K562 (cell line): ENCODE measurements around the gene DSC2. TPM values are rescaled to one million over a fixed set of nuclear protein-coding genes. Genes with fewer than 3 reads are reported as not detected.

Experiments used
- ATF6 ChIP-seq: sonication (generic); formaldehyde crosslinking; IDR thresholded peaks from 2 replicates; pipeline ENCODE4 v1.4.0; 2020; ENCODE audit warnings: mild to moderate bottlenecking, missing genetic modification reagents
- HMG20A ChIP-seq: fragments of 450-650 bp; formaldehyde crosslinking; conservative IDR thresholded peaks from 2 replicates; pipeline ENCODE4 v1.4.0; 2020; ENCODE audit warnings: mild to moderate bottlenecking, mixed read lengths
- MEIS2 ChIP-seq: fragments of 450-650 bp; IDR thresholded peaks from 2 replicates; pipeline ENCODE4 v1.6.1; 2014; ENCODE audit warnings: mild to moderate bottlenecking; ENCODE audit not compliant: partially characterized antibody
- MGA ChIP-seq: fragments of 450-650 bp; IDR thresholded peaks from 2 replicates; pipeline ENCODE4 v1.6.1; 2016; ENCODE audit warnings: mild to moderate bottlenecking, moderate library complexity
- MYC ChIP-seq, 2 experiments: fragments of 250-450 bp in 1 of 2; sonication (Bioruptor Pico) in 1 of 2; IDR thresholded peaks; 2 replicates each; pipeline versions ENCODE4 v1.5.1 to v1.6.1; 2012 to 2021; ENCODE audit warnings: low read depth in 2 of 2, borderline replicate concordance in 1 of 2, improper control_type of control experiment in 1 of 2, low read length in 1 of 2, mild to moderate bottlenecking in 1 of 2, moderate library complexity in 1 of 2
- NRF1 ChIP-seq, 2 experiments: fragments of 450-650 bp; IDR thresholded peaks in 1 of 2; conservative IDR thresholded peaks in 1 of 2; 2 replicates each; pipeline ENCODE4 v1.6.1; 2014; ENCODE audit warnings: mild to moderate bottlenecking in 2 of 2
- RAD51 ChIP-seq: fragments of 450-650 bp; IDR thresholded peaks from 2 replicates; pipeline ENCODE4 v1.7.1; 2016; ENCODE audit warnings: low read depth, mild to moderate bottlenecking, borderline replicate concordance
- SMC3 ChIP-seq: conservative IDR thresholded peaks from 2 replicates; pipeline ENCODE4 v1.6.1; 2011; ENCODE audit warnings: low read depth, low read length, improper control_type of control experiment; ENCODE audit not compliant: insufficient read depth
- SRF ChIP-seq, 2 experiments: fragments of 250-450, 450-650 bp in 1 of 2; sonication (Bioruptor Pico) in 1 of 2; sonication (generic) in 1 of 2; formaldehyde crosslinking; IDR thresholded peaks; 2 replicates each; pipeline versions ENCODE4 v1.5.0 to v1.5.1; 2020 to 2022; ENCODE audit warnings: mild to moderate bottlenecking in 1 of 2, missing genetic modification reagents in 1 of 2
- SUPT5H ChIP-seq: fragments of 450-650 bp; IDR thresholded peaks from 2 replicates; pipeline ENCODE4 v1.6.1; 2016
- TCF3 ChIP-seq: sonication (generic); formaldehyde crosslinking; IDR thresholded peaks from 2 replicates; pipeline ENCODE4 v1.4.0; 2020; ENCODE audit warnings: mild to moderate bottlenecking, missing genetic modification reagents
- ZBTB17 ChIP-seq: fragments of 450-650 bp; formaldehyde crosslinking; IDR thresholded peaks from 2 replicates; pipeline ENCODE4 v1.4.0; 2020; ENCODE audit warnings: mild to moderate bottlenecking
- ZFX ChIP-seq: sonication (generic); formaldehyde crosslinking; IDR thresholded peaks from 2 replicates; pipeline ENCODE4 v1.8.0; 2022; ENCODE audit warnings: mild to moderate bottlenecking, missing genetic modification reagents, moderate library complexity
- ZNF75A ChIP-seq: fragments of 450-650 bp; formaldehyde crosslinking; IDR thresholded peaks from 2 replicates; pipeline ENCODE4 v1.4.0; 2020; ENCODE audit warnings: mild to moderate bottlenecking
- polyA plus RNA-seq, 8 experiments: library from polyadenylated mRNA; depleted of rRNA in 4 of 8; stranded (reverse) in 5 of 8; unstranded in 3 of 8; fragments of >200 nt; fragmentation: Nextera tagmentation in 2 of 8; fragmentation: Illumina TruSeq in 1 of 8; extraction: Ambion mirVana in 2 of 8; extraction: Trizol in 1 of 8; gene quantifications; 2 replicates each; pipeline versions ENCODE4 v1.2.1 to v1.2.3, GENCODE V29; 2011 to 2014; ENCODE audit warnings: inconsistent platforms in 1 of 8, missing spikeins in 1 of 8
- total RNA-seq, 7 experiments: library from RNA; depleted of rRNA in 6 of 7; stranded (reverse); fragments of >200 nt in 6 of 7; fragmentation: Illumina TruSeq in 2 of 7; extraction: Trizol in 2 of 7; gene quantifications; 2 replicates each; pipeline versions ENCODE4 v1.2.1 to v1.2.3, GENCODE V29; 2011 to 2021; ENCODE audit warnings: low replicate concordance in 1 of 7

Gene DSC2
- total and polyA plus RNA-seq, 9 of the 15 experiments (the other 6 are each of a cell fraction or from before 2014, with no cell fraction given), result 3.8 to 15.3 (median 6.4) TPM

- TF ChIP-seq MGA (peak; percentile 28; the same call in 1 of the 2 replicates), ZFX (CRISPR knock-in tag) (peak; percentile 70), ZNF75A (CRISPR knock-in tag) (no peak), HMG20A (CRISPR knock-in tag) (no peak), MEIS2 (peak; percentile 18), TCF3 (CRISPR knock-in tag) (0 out of 2 replicates have a peak, but pooled peaks have one; percentile 31), MYC (IDR thresholded peaks at IDR 0.05; ENCODE audit: low read depth, low read length) (no peak), MYC (CRISPR knock-in tag; IDR thresholded peaks at IDR 0.05; ENCODE audit: borderline replicate concordance, low read depth) (peak; percentile 72; the same call in 1 of the 2 replicates), NRF1 (conservative IDR thresholded peaks at IDR 0.05 in 1 of 2, IDR thresholded peaks at IDR 0.05 in 1 of 2) (peak; percentile 67 to 69), ATF6 (CRISPR knock-in tag) (no peak), ZBTB17 (peak; percentile 62; the same call in 1 of the 2 replicates), RAD51 (no peak), SUPT5H (peak; percentile 40), SRF (CRISPR knock-in tag; IDR thresholded peaks at IDR 0.05) (0 out of 4 replicates have a peak, but pooled peaks of 1 of the 2 experiments have one; percentile 20), SMC3 (0 out of 2 replicates have a peak, but pooled peaks have one; percentile 12)
Observed at GRCh38 chr18:31102025-31102684, at the start of gene DSC2 (continued).
